ENCODE measurements around the gene WNT4.

- TF ChIP-seq POLR2AphosphoS5 (IDR thresholded peaks at IDR 0.05; ENCODE audit: low read depth, low read length): no peak
- no peak for TF ChIP-seq POLR2A (IDR thresholded peaks at IDR 0.05; ENCODE audit: low read depth, low read length)
Observed at GRCh38 chr1:22117238-22117637, 25.7 kb downstream of the WNT4 start.
